GM12878 (cell line): ENCODE data around the gene RBPJL. TPM values are rescaled to one million over a fixed set of nuclear protein-coding genes. Genes with fewer than 3 reads are reported as not detected.

ENCODE experiments used
- ATF2 ChIP-seq: IDR thresholded peaks from 2 replicates; pipeline ENCODE4 v1.6.1; 2012; ENCODE audit warnings: low read length, inconsistent platforms
- ATF7 ChIP-seq: fragments of 450-650 bp; IDR thresholded peaks from 2 replicates; pipeline ENCODE4 v1.6.1; 2016; ENCODE audit warnings: low read depth, mild to moderate bottlenecking
- BCL3 ChIP-seq: IDR thresholded peaks from 2 replicates; pipeline ENCODE4 v1.6.1; 2011; ENCODE audit warnings: borderline replicate concordance, low read depth, mild to moderate bottlenecking, moderate library complexity, low read length; ENCODE audit not compliant: insufficient read depth, poor library complexity, severe bottlenecking
- CBFB ChIP-seq: IDR thresholded peaks from 2 replicates; pipeline ENCODE4 v1.6.1; 2016; ENCODE audit warnings: antibody characterized with exemption, low read depth
- CBX3 ChIP-seq: fragments of 200-600 bp; sonication (generic); IDR thresholded peaks from 2 replicates; pipeline ENCODE4 v1.6.1; 2016; ENCODE audit warnings: low read depth, borderline replicate concordance
- FOXK2 ChIP-seq: fragments of 450-650 bp; IDR thresholded peaks from 2 replicates; pipeline ENCODE4 v1.6.1; 2017; ENCODE audit warnings: mild to moderate bottlenecking, moderate library complexity
- IKZF2 ChIP-seq, 2 experiments: fragments of 450-650 bp; IDR thresholded peaks; 2 replicates each; pipeline ENCODE4 v1.6.1; 2017; ENCODE audit warnings: mild to moderate bottlenecking in 2 of 2, moderate library complexity in 2 of 2
- MAX ChIP-seq: IDR thresholded peaks from 2 replicates; pipeline ENCODE4 v1.6.1; 2012; ENCODE audit warnings: low read depth, low read length, improper control_type of control experiment
- MLLT1 ChIP-seq: fragments of 450-650 bp; IDR thresholded peaks from 2 replicates; pipeline ENCODE4 v1.6.1; 2016; ENCODE audit warnings: mild to moderate bottlenecking
- MYB ChIP-seq: fragments of 150-350 bp; IDR thresholded peaks from 2 replicates; pipeline ENCODE4 v1.6.1; 2014; ENCODE audit warnings: mild to moderate bottlenecking, low read depth, low read length, borderline replicate concordance
- NKRF ChIP-seq: fragments of 450-650 bp; conservative IDR thresholded peaks from 2 replicates; pipeline ENCODE4 v1.6.1; 2017; ENCODE audit warnings: mild to moderate bottlenecking, moderate library complexity
- NR2C1 ChIP-seq: fragments of 450-650 bp; IDR thresholded peaks from 2 replicates; pipeline ENCODE4 v1.6.1; 2017; ENCODE audit warnings: antibody characterized with exemption, mild to moderate bottlenecking, moderate library complexity
- PKNOX1 ChIP-seq: fragments of 450-650 bp; IDR thresholded peaks from 2 replicates; pipeline ENCODE4 v1.6.1; 2016; ENCODE audit warnings: mild to moderate bottlenecking
- RAD21 ChIP-seq: IDR thresholded peaks from 2 replicates; pipeline ENCODE4 v1.6.1; 2011; ENCODE audit warnings: mild to moderate bottlenecking, low read depth, low read length, moderate library complexity; ENCODE audit not compliant: insufficient read depth
- RAD51 ChIP-seq: fragments of 450-650 bp; IDR thresholded peaks from 2 replicates; pipeline ENCODE4 v1.6.1; 2016; ENCODE audit warnings: moderate library complexity, mild to moderate bottlenecking, inconsistent platforms
- SMC3 ChIP-seq: IDR thresholded peaks from 2 replicates; pipeline ENCODE4 v1.6.1; 2011; ENCODE audit warnings: low read length, improper control_type of control experiment, borderline replicate concordance
- SREBF1 ChIP-seq: IDR thresholded peaks from 2 replicates; pipeline ENCODE4 v1.6.1; 2012; ENCODE audit warnings: mild to moderate bottlenecking, low read length
- ZBTB33 ChIP-seq: fragments of 450-650 bp; IDR thresholded peaks from 2 replicates; pipeline ENCODE4 v1.6.1; 2017; ENCODE audit warnings: mild to moderate bottlenecking
- polyA plus RNA-seq, 11 experiments: library from polyadenylated mRNA; depleted of rRNA in 4 of 11; unstranded in 6 of 11; stranded (reverse) in 5 of 11; fragments of >200 nt; fragmentation: Nextera tagmentation in 4 of 11; fragmentation: Illumina TruSeq in 1 of 11; extraction: Ambion mirVana in 4 of 11; extraction: Trizol in 1 of 11; gene quantifications; 1 replicate in 1 of 11; 2 replicates in 10 of 11; pipeline versions ENCODE4 v1.2.1 to v1.2.3, GENCODE V29; 2011 to 2016; ENCODE audit warnings: inconsistent platforms in 2 of 11, missing spikeins in 2 of 11, low read depth in 1 of 11
- total RNA-seq, 4 experiments: library from RNA; depleted of rRNA in 3 of 4; stranded (reverse); fragments of >200 nt in 3 of 4; fragmentation: Illumina TruSeq in 1 of 4; extraction: Trizol in 1 of 4; gene quantifications; 2 replicates each; pipeline versions ENCODE4 v1.2.1 to v1.2.3, GENCODE V29; 2013 to 2021

The RBPJL gene
- total and polyA plus RNA-seq, 10 of the 15 experiments (the other 5 are each of a cell fraction or from before 2014, with no cell fraction given) = 0.18 TPM; not detected in 9

- TF ChIP-seq IKZF2 (IDR thresholded peaks at IDR 0.05) (peak; percentile 76 to 78; a peak in 3 of 4 replicates), ATF2 (no peak), RAD21 (peak; percentile 91), PKNOX1 (peak; percentile 91), NKRF (peak; percentile 96), NR2C1 (peak; percentile 94), SREBF1 (peak; percentile 58), BCL3 (no peak), CBFB (peak; percentile 40; the same call in 1 of the 2 replicates), RAD51 (no peak), FOXK2 (peak; percentile 95), MLLT1 (0 out of 2 replicates have a peak, but pooled peaks have one; percentile 38), ATF7 (peak; percentile 98), SMC3 (peak; percentile 76), MAX (peak; percentile 83), ZBTB33 (no peak), CBX3 (no peak), MYB (no peak)
Measured at GRCh38 chr20:45362804-45363610, 56.4 kb downstream of the RBPJL start, which contains the start of gene SYS1 (continued).
